Measurements from ENCODE around the gene ICA1. TPM values are rescaled to one million over a fixed set of nuclear protein-coding genes. Genes with fewer than 3 reads are reported as not detected.

The ICA1 gene
- total RNA-seq, 1 donor from 2014 or later = 13.1 TPM

DNA sequence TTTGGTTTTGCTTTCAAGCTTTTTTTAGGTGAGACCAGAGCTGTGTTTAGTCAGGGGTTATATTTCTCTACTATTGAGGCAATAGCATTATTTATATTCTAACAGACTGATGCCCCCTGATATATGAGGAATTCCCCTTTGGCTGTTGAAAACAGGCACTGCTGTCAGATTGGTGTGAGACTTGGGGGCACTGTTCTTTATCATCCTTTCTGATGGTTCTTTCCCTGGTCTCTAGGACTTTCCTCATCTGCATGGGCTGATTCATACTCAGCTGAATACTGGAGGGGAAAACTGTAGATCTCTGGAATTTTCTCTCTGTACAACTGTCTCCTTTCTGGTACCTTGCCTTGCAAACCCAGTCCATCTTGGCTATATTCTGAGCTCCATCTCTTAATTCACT is 10.0 kb upstream of the ICA1 start:
- no peaks in the 10 kb centered on the region for H3K79me2 ChIP-seq (ENCODE audit: low read depth)
- Mint-ChIP-seq H3K4me3 (no peak overlapping the region), H3K27ac (no peak overlapping the region), H3K4me1 (no peaks in the 10 kb centered on the region), H3K36me3 (no peaks in the 10 kb centered on the region), H3K27me3 (ENCODE audit: insufficient read depth, low read depth) (no peaks in the 10 kb centered on the region), H3K9me3 (no peaks in the 10 kb centered on the region)
- H2AFZ ChIP-seq (replicated peaks) = no peak overlapping the region
- no peaks in the 10 kb centered on the region for H3K9me3 ChIP-seq (ENCODE audit: low read depth)
- H3K36me3 ChIP-seq = no peaks in the 10 kb centered on the region
- no peak overlapping the region for H3K4me3 ChIP-seq
- H3K9ac ChIP-seq = no peak overlapping the region
- TF ChIP-seq EZH2 (IDR thresholded peaks at IDR 0.05) = no peak
- TF ChIP-seq, protein P1, sequence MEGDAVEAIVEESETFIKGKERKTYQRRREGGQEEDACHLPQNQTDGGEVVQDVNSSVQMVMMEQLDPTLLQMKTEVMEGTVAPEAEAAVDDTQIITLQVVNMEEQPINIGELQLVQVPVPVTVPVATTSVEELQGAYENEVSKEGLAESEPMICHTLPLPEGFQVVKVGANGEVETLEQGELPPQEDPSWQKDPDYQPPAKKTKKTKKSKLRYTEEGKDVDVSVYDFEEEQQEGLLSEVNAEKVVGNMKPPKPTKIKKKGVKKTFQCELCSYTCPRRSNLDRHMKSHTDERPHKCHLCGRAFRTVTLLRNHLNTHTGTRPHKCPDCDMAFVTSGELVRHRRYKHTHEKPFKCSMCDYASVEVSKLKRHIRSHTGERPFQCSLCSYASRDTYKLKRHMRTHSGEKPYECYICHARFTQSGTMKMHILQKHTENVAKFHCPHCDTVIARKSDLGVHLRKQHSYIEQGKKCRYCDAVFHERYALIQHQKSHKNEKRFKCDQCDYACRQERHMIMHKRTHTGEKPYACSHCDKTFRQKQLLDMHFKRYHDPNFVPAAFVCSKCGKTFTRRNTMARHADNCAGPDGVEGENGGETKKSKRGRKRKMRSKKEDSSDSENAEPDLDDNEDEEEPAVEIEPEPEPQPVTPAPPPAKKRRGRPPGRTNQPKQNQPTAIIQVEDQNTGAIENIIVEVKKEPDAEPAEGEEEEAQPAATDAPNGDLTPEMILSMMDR (IDR thresholded peaks at IDR 0.05) = no peak
- TF ChIP-seq EZH2phosphoT487 (IDR thresholded peaks at IDR 0.05) = no peak
- H3F3A ChIP-seq (ENCODE audit: low read depth) = no peaks in the 10 kb centered on the region
- H3K27ac ChIP-seq = no peak overlapping the region
- no peaks in the 10 kb centered on the region for H4K20me1 ChIP-seq (ENCODE audit: low read depth)
- H3K27me3 ChIP-seq = no peaks in the 10 kb centered on the region
- H3K4me2 ChIP-seq = no peak overlapping the region
- no peaks in the 10 kb centered on the region for H3K4me1 ChIP-seq
- no peak for DNase-seq (ENCODE audit: low spot score)

DNA sequence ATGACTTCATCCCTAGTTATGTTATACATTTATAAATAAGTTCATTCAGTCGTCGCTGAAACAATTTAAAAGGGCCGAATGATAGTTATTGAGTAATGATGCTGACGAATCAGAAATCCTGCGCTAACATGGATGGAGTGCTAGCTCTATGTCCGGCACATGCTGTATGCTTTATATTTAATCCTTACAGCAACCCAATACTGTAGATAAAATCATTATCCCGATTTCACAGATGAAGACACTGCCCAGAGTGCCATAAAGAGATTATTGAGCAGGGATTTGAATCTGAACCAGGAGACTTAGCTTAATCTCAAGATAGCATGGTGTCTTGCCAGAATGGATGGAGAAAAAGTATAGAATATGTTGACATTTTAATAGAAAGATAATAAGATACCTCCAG is 1.1 kb upstream of the ICA1 start:
- H3K9ac ChIP-seq = no peak overlapping the region
- no peaks in the 10 kb centered on the region for H3F3A ChIP-seq (ENCODE audit: low read depth)
- H3K79me2 ChIP-seq (ENCODE audit: low read depth) = no peaks in the 10 kb centered on the region
- TF ChIP-seq, protein P1 (IDR thresholded peaks at IDR 0.05) = no peak
- no peak for TF ChIP-seq EZH2 (IDR thresholded peaks at IDR 0.05)
- no peak for TF ChIP-seq EZH2phosphoT487 (IDR thresholded peaks at IDR 0.05)
- H3K27me3 ChIP-seq = peaks cover 42% of the 10 kb centered on the region
- H3K4me1 ChIP-seq = no peaks in the 10 kb centered on the region
- H2AFZ ChIP-seq (replicated peaks) = no peak overlapping the region
- H3K4me3 Mint-ChIP-seq = peak overlapping the region; percentile 83
- H3K36me3 Mint-ChIP-seq = no peaks in the 10 kb centered on the region
- H3K9me3 Mint-ChIP-seq = no peaks in the 10 kb centered on the region
- no peaks in the 10 kb centered on the region for H4K20me1 ChIP-seq (ENCODE audit: low read depth)
- H3K4me2 ChIP-seq = no peak overlapping the region
- peaks cover 25% of the 10 kb centered on the region for H3K27me3 Mint-ChIP-seq (ENCODE audit: insufficient read depth, low read depth)
- H3K36me3 ChIP-seq = no peaks in the 10 kb centered on the region
- H3K4me3 ChIP-seq = no peak overlapping the region
- H3K27ac ChIP-seq = no peak overlapping the region
- no peaks in the 10 kb centered on the region for H3K9me3 ChIP-seq (ENCODE audit: low read depth)
- H3K4me1 Mint-ChIP-seq = peaks cover 10% of the 10 kb centered on the region
- H3K27ac Mint-ChIP-seq = no peak overlapping the region
- no peak for DNase-seq (ENCODE audit: low spot score)

DNA sequence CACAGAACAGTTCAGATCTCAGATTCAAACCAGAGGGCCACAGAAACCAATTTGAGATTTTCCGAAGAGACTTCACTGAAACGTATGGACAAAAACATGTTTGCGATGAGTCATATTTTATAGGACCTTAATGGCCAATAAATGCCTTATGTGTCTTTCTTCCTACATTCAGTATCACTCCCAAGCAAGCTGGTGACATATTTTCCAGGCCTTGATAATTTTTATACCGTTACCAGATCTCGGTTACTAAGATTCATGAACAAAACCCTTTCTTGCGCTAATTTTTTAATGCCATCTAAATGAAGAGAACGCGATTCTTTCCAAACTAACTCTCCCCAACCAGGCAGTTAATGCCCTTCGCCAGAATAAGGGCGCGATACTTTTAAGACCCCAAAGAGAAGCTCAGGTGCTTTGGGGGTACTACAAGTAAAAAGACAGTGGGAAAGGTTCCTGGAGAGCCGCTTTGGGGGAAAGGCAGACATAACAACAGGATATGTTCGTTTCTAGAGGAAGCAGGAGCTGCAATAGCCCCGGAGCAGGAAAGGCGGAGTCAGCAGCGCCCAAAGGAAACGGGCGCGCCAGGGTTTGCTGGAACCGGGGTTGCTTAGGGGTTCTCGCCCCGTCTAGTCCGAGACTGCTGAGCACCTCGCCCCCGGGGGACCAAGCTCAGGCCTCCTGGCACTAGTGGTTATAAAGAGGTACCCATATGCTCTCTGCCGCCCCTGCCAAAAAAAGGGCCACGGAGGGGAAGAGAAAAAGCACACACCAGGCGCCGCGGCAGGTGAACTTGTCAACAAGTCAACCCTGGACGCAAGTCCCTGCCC is 884 bp downstream of the ICA1 start:
- Histone ChIP-seq H3K27me3 (peaks cover 42% of the 10 kb centered on the region), H3K9me3 (ENCODE audit: low read depth) (no peaks in the 10 kb centered on the region), H3F3A (ENCODE audit: low read depth) (no peaks in the 10 kb centered on the region), H3K9ac (no peak overlapping the region), H4K20me1 (ENCODE audit: low read depth) (no peaks in the 10 kb centered on the region), H3K79me2 (ENCODE audit: low read depth) (no peaks in the 10 kb centered on the region), H3K4me3 (peak overlapping the region; percentile 77), H3K4me2 (peak overlapping the region; percentile 90), H3K27ac (no peak overlapping the region), H2AFZ (replicated peaks) (peak overlapping the region; percentile 97), H3K36me3 (no peaks in the 10 kb centered on the region), H3K4me1 (no peaks in the 10 kb centered on the region)
- Mint-ChIP-seq H3K4me3 (peak overlapping the region; percentile 85), H3K27me3 (ENCODE audit: insufficient read depth, low read depth) (peaks cover 25% of the 10 kb centered on the region), H3K9me3 (no peaks in the 10 kb centered on the region), H3K36me3 (no peaks in the 10 kb centered on the region), H3K4me1 (peaks cover 10% of the 10 kb centered on the region), H3K27ac (no peak overlapping the region)
- TF ChIP-seq EZH2phosphoT487 (IDR thresholded peaks at IDR 0.05) (peak; percentile 7), EZH2 (IDR thresholded peaks at IDR 0.05) (peak; percentile 35)
- TF ChIP-seq, protein P1 (IDR thresholded peaks at IDR 0.05) = no peak
- DNase-seq (ENCODE audit: low spot score) = peak; percentile 20

All from neural progenitor cell (in vitro differentiated cells).